HEK293 (cell line): ENCODE measurements around the gene SEMA4C.

Experiments used
- CTCF ChIA-PET: fragments of 350-600 bp; formaldehyde crosslinking; extraction: SDS; loops from one replicate; lab custom pipeline; 2021; ENCODE audit warnings: antibody characterized with exemption; lab: Yijun Ruan, JAX
- POLR2A ChIA-PET: fragments of 300-600 bp; formaldehyde crosslinking; extraction: SDS; loops from one replicate; lab custom pipeline; 2020; ENCODE audit warnings: antibody characterized with exemption, inconsistent platforms; lab: Yijun Ruan, JAX
- H3K27ac ChIP-seq: fragments of 200-500 bp; sonication (Bioruptor generic); 2 replicates; pipeline ENCODE4 v1.5.1; 2014; ENCODE audit warnings: low read depth, low read length, control low read depth, inconsistent platforms; ENCODE audit errors: extremely low read depth
- H3K36me3 ChIP-seq, 2 experiments: fragments of 200-500 bp in 1 of 2; sonication (Bioruptor generic) in 1 of 2; 1 replicate in 1 of 2; 2 replicates in 1 of 2; pipeline ENCODE4 v1.5.1; 2014 to 2017; ENCODE audit warnings: inconsistent platforms in 2 of 2, low read length in 2 of 2; ENCODE audit not compliant: control insufficient read depth in 2 of 2, insufficient read depth in 1 of 2
- H3K4me1 ChIP-seq: fragments of 200-500 bp; sonication (Bioruptor generic); 2 replicates; pipeline ENCODE4 v1.5.1; 2014; ENCODE audit warnings: mild to moderate bottlenecking, low read length, inconsistent platforms; ENCODE audit not compliant: control insufficient read depth, insufficient read depth
- H3K4me3 ChIP-seq: 2 replicates; pipeline ENCODE4 v1.5.1; 2011; ENCODE audit warnings: low read depth, mild to moderate bottlenecking, control low read depth, low read length, moderate library complexity
- H3K9me3 ChIP-seq: fragments of 200-500 bp; sonication (Bioruptor generic); 2 replicates; pipeline ENCODE4 v1.5.1; 2014; ENCODE audit warnings: low read depth, low read length, inconsistent platforms; ENCODE audit not compliant: control insufficient read depth, insufficient read depth
- GFI1B ChIP-seq: fragments of 450-650 bp; formaldehyde crosslinking; IDR thresholded peaks from 2 replicates; pipeline ENCODE4 v1.5.1; 2016; ENCODE audit warnings: missing biosample characterization, missing genetic modification characterization
- GLIS1 ChIP-seq: fragments of 450-650 bp; formaldehyde crosslinking; IDR thresholded peaks from 2 replicates; pipeline ENCODE4 v1.5.1; 2016; ENCODE audit warnings: missing biosample characterization, missing genetic modification characterization
- HOXD13 ChIP-seq: sonication (generic); formaldehyde crosslinking; IDR thresholded peaks from 2 replicates; pipeline ENCODE4 v1.8.0; 2022; ENCODE audit warnings: missing genetic modification reagents, borderline replicate concordance
- KLF1 ChIP-seq: fragments of 450-650 bp; formaldehyde crosslinking; IDR thresholded peaks from 2 replicates; pipeline ENCODE4 v1.5.1; 2016; ENCODE audit warnings: missing biosample characterization, missing genetic modification characterization
- ZBTB21 ChIP-seq: fragments of 450-650 bp; formaldehyde crosslinking; IDR thresholded peaks from 2 replicates; pipeline ENCODE4 v1.5.1; 2017; ENCODE audit warnings: missing biosample characterization, missing genetic modification characterization
- ZIC2 ChIP-seq: fragments of 450-650 bp; formaldehyde crosslinking; IDR thresholded peaks from 2 replicates; pipeline ENCODE4 v1.5.1; 2016; ENCODE audit warnings: missing biosample characterization, missing genetic modification characterization
- ZNF2 ChIP-seq: fragments of 450-650 bp; formaldehyde crosslinking; IDR thresholded peaks from 2 replicates; pipeline ENCODE4 v1.5.1; 2016; ENCODE audit warnings: missing biosample characterization, missing genetic modification characterization
- ZNF221 ChIP-seq: fragments of 450-650 bp; formaldehyde crosslinking; IDR thresholded peaks from 2 replicates; pipeline ENCODE4 v1.5.1; 2017; ENCODE audit warnings: missing biosample characterization, missing genetic modification characterization, borderline replicate concordance
- ZNF24 ChIP-seq: fragments of 450-650 bp; formaldehyde crosslinking; IDR thresholded peaks from 2 replicates; pipeline ENCODE4 v1.5.1; 2016; ENCODE audit warnings: missing biosample characterization, missing genetic modification characterization
- ZNF335 ChIP-seq: fragments of 450-650 bp; formaldehyde crosslinking; conservative IDR thresholded peaks from 2 replicates; pipeline ENCODE4 v1.5.1; 2016; ENCODE audit warnings: missing biosample characterization, missing genetic modification characterization
- ZNF350 ChIP-seq: fragments of 450-650 bp; formaldehyde crosslinking; IDR thresholded peaks from 2 replicates; pipeline ENCODE4 v1.5.0; 2017; ENCODE audit warnings: missing biosample characterization, mild to moderate bottlenecking, missing genetic modification characterization
- ZNF362 ChIP-seq: fragments of 450-650 bp; formaldehyde crosslinking; IDR thresholded peaks from 2 replicates; pipeline ENCODE4 v1.5.1; 2016; ENCODE audit warnings: missing biosample characterization, missing genetic modification characterization
- ZNF426 ChIP-seq: fragments of 450-650 bp; formaldehyde crosslinking; IDR thresholded peaks from 2 replicates; pipeline ENCODE4 v1.5.1; 2017; ENCODE audit warnings: missing biosample characterization, missing genetic modification characterization, mild to moderate bottlenecking, inconsistent platforms, moderate library complexity
- ZNF560 ChIP-seq: fragments of 450-650 bp; formaldehyde crosslinking; IDR thresholded peaks from 2 replicates; pipeline ENCODE4 v1.5.1; 2017; ENCODE audit warnings: missing biosample characterization, missing genetic modification characterization, borderline replicate concordance
- ZNF571 ChIP-seq: fragments of 450-650 bp; formaldehyde crosslinking; IDR thresholded peaks from 2 replicates; pipeline ENCODE4 v1.5.0; 2017; ENCODE audit warnings: missing biosample characterization, missing genetic modification characterization
- ZNF621 ChIP-seq: fragments of 450-650 bp; formaldehyde crosslinking; IDR thresholded peaks from 2 replicates; pipeline ENCODE4 v1.5.1; 2017; ENCODE audit warnings: missing biosample characterization, missing genetic modification characterization
- ZNF623 ChIP-seq: fragments of 450-650 bp; formaldehyde crosslinking; IDR thresholded peaks from 2 replicates; pipeline ENCODE4 v1.5.1; 2016; ENCODE audit warnings: missing biosample characterization, missing genetic modification characterization
- ZNF626 ChIP-seq: fragments of 450-650 bp; sonication (Bioruptor Pico); formaldehyde crosslinking; IDR thresholded peaks from 2 replicates; pipeline ENCODE4 v1.5.1; 2018; ENCODE audit warnings: missing biosample characterization, missing genetic modification characterization, inconsistent platforms
- ZNF639 ChIP-seq: fragments of 450-650 bp; formaldehyde crosslinking; IDR thresholded peaks from 2 replicates; pipeline ENCODE4 v1.5.1; 2016; ENCODE audit warnings: missing biosample characterization, missing genetic modification characterization
- ZNF670 ChIP-seq: fragments of 450-650 bp; formaldehyde crosslinking; IDR thresholded peaks from 2 replicates; pipeline ENCODE4 v1.5.1; 2016; ENCODE audit warnings: missing biosample characterization, missing genetic modification characterization, low read depth
- ZNF701 ChIP-seq: fragments of 450-650 bp; formaldehyde crosslinking; IDR thresholded peaks from 2 replicates; pipeline ENCODE4 v1.5.1; 2016; ENCODE audit warnings: missing biosample characterization, missing genetic modification characterization
- ZNF837 ChIP-seq: fragments of 450-650 bp; formaldehyde crosslinking; IDR thresholded peaks from 2 replicates; pipeline ENCODE4 v1.5.1; 2016; ENCODE audit warnings: missing biosample characterization, missing genetic modification characterization
- TF ChIP-seq, protein P1 (sequence below): fragments of 450-650 bp; formaldehyde crosslinking; IDR thresholded peaks from 2 replicates; pipeline ENCODE4 v1.5.1; 2017; ENCODE audit warnings: missing biosample characterization, missing genetic modification characterization

Gene SEMA4C

DNA sequence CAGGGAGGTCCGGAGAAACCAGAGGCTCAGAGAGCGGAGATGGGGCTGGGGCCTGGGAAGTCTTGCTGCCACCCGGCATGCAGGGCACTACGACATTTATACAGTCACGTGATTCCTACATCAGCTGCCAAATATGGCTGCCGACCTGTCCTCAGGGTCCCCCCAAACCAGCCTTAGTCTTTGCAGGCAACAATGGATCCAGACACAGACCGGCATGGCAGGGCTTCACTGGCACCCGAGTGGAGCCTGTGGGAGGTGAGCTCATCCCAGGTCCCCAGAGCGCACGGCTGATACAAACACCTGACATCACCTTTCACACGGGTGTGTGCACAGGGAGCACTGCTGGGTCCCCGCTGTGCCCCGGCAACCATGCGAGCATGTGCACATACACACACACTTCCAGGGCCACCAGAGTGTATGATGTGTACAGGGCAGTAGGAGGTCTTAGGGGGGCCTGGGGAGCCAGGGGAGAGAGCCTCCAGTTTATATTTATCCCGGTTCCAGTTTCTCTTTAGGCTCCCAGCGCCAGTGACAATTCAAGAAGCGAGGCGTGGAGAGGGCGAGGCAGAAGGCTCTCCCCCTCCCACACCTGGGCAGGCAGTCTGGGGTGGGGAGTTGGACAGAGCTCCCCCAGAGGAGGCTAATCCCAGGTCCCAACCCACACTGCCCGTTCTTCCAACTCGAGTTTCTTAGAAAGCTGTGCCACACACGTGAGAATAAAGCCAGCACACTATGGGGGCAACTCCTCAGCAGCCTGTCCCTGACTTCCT lies 2.7 kb downstream of the SEMA4C start:
- peak; percentile 44; the same call in 1 of the 2 replicates for TF ChIP-seq GLIS1 (tag by site-specific recombination)
- peak; percentile 44 for TF ChIP-seq ZIC2 (tag by site-specific recombination)
- no peak for TF ChIP-seq ZNF623

DNA sequence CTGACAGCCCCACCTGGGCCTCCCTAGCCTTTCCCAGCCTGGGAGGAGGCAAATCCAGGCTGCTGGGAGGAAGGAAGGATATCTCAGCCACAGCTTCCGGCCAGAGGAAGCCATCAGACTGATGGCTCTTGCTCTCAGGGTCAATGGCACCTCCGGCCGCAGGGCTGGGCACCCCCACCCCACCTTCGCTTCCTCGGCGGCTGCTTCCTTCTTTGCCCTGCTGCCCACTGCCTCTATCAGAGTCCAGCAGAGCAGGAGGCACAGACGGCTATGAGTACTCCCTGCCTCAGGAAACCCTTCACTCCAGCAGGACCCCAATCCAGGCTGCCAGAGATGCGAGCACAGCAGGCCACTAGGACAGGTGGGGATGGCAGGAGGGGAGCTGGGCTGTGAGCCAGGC lies 3.3 kb downstream of the SEMA4C start:
- peaks cover 3% of the 10 kb centered on the region; the same call in 1 of the 2 replicates for H3K4me1 ChIP-seq
- H3K36me3 ChIP-seq: peaks cover 0 to 57% of the 10 kb centered on the region in 2 experiments; a peak in 1 of 3 replicates
- POLR2A ChIA-PET: interaction anchor here (3.7 kb wide), 1 partner anchor 9 kb away, joined by 39 read pairs; the partner anchor contains the start of gene ANKRD39
- CTCF ChIA-PET: interaction anchor here (0.6 to 3.9 kb wide), 5 partner anchors 9 to 246 kb away, joined by 3 to 33 read pairs (median 8); partner anchors contain the start of genes ANKRD36 and ANKRD39
- TF ChIP-seq ZNF571 (tag by site-specific recombination) (no peak), ZNF837 (tag by site-specific recombination) (no peak), ZNF335 (tag by site-specific recombination) (no peak), ZNF426 (tag by site-specific recombination) (no peak), ZNF670 (tag by site-specific recombination) (no peak), ZNF362 (tag by site-specific recombination) (no peak), ZNF621 (tag by site-specific recombination) (no peak), HOXD13 (CRISPR knock-in tag) (no peak), ZNF701 (tag by site-specific recombination) (no peak), GFI1B (no peak), KLF1 (no peak), ZNF350 (tag by site-specific recombination) (no peak), ZNF626 (tag by site-specific recombination) (no peak), ZNF560 (tag by site-specific recombination) (no peak), ZNF2 (tag by site-specific recombination) (no peak)
- no peaks in the 10 kb centered on the region for H3K9me3 ChIP-seq
- no peak overlapping the region for H3K4me3 ChIP-seq
- H3K27ac ChIP-seq: no peak overlapping the region

More for the DNA sequence above, 2.7 kb downstream of the SEMA4C start:
- H3K4me3 ChIP-seq: peak overlapping the region; percentile 87
- peaks cover 3% of the 10 kb centered on the region; the same call in 1 of the 2 replicates for H3K4me1 ChIP-seq
- ChIA-PET POLR2A (interaction anchor here (1.0 to 3.7 kb wide), 2 partner anchors 8 to 10 kb away, joined by 4 to 39 read pairs; partner anchors contain the start of gene ANKRD39), CTCF (interaction anchor here (0.6 to 3.9 kb wide), 4 partner anchors 9 to 246 kb away, joined by 3 to 33 read pairs (median 11); partner anchors contain the start of genes ANKRD36 and ANKRD39)
- no peaks in the 10 kb centered on the region for H3K9me3 ChIP-seq
- peaks cover 0 to 51% of the 10 kb centered on the region in 2 experiments; a peak in 1 of 3 replicates for H3K36me3 ChIP-seq
- H3K27ac ChIP-seq: peak overlapping the region; percentile 93; the same call in 1 of the 2 replicates

DNA sequence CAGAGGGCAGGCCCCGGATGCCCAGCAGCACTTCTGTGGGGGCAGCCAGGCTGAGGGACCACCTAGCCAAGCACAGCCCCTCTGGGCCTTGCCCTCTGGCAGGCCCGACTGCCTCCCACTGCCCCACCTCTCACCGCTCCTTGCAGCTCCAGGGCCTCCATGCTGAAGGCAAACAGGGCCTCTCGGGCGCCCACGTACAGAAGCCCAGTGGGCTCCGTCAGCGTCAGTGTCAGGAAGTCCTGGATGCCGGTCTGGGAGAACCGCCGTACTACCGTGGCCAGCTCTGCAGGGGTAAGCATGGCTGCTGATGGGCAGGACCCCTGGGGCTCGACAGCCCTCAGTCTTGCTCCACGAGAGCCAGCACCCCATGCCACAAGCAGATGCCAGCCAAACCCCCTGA lies 3.7 kb downstream of the SEMA4C start:
- POLR2A ChIA-PET: interaction anchor here (3.7 kb wide), 1 partner anchor 9 kb away, joined by 39 read pairs; the partner anchor contains the start of gene ANKRD39
- Histone ChIP-seq H3K9me3 (no peaks in the 10 kb centered on the region), H3K36me3 (peaks cover 0 to 61% of the 10 kb centered on the region in 2 experiments; a peak in 1 of 3 replicates), H3K4me1 (peaks cover 3% of the 10 kb centered on the region; the same call in 1 of the 2 replicates), H3K27ac (no peak overlapping the region), H3K4me3 (no peak overlapping the region)
- CTCF ChIA-PET: interaction anchor here (0.6 to 3.9 kb wide), 3 partner anchors 8 to 85 kb away, joined by 4 to 33 read pairs (median 14); partner anchors contain the start of gene ANKRD39
- TF ChIP-seq ZBTB21 (tag by site-specific recombination) (no peak), ZNF221 (no peak), ZNF639 (tag by site-specific recombination) (no peak), ZNF24 (tag by site-specific recombination) (no peak), ZNF362 (tag by site-specific recombination) (no peak)
- TF ChIP-seq, protein P1, sequence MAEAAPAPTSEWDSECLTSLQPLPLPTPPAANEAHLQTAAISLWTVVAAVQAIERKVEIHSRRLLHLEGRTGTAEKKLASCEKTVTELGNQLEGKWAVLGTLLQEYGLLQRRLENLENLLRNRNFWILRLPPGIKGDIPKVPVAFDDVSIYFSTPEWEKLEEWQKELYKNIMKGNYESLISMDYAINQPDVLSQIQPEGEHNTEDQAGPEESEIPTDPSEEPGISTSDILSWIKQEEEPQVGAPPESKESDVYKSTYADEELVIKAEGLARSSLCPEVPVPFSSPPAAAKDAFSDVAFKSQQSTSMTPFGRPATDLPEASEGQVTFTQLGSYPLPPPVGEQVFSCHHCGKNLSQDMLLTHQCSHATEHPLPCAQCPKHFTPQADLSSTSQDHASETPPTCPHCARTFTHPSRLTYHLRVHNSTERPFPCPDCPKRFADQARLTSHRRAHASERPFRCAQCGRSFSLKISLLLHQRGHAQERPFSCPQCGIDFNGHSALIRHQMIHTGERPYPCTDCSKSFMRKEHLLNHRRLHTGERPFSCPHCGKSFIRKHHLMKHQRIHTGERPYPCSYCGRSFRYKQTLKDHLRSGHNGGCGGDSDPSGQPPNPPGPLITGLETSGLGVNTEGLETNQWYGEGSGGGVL (tag by site-specific recombination): no peak
